SK-N-SH (cell line): ENCODE data around the gene IGF2R. TPM values are rescaled to one million over a fixed set of nuclear protein-coding genes. Genes with fewer than 3 reads are reported as not detected.

ENCODE experiments used
- CTCF ChIA-PET: fragments of 300-600, 350-600 bp; formaldehyde crosslinking; extraction: SDS; loops from one replicate; lab custom pipeline; 2021; lab: Yijun Ruan, JAX
- POLR2A ChIA-PET: fragments of 350-600 bp; sonication (Branson Sonifier 250); formaldehyde crosslinking; extraction: SDS; loops from one replicate; lab custom pipeline; 2020; ENCODE audit warnings: antibody characterized with exemption, inconsistent platforms; lab: Yijun Ruan, JAX
- DNase-seq: peaks from one replicate; pipeline ENCODE4 v3.0.0; 2012
- H2AFZ ChIP-seq: fragments of 200-600 bp; sonication (generic); 2 replicates; pipeline ENCODE4 v1.8.1; 2016; ENCODE audit warnings: antibody characterized with exemption, mild to moderate bottlenecking, low read depth
- H3F3A ChIP-seq: fragments of 200-600 bp; sonication (generic); replicated peaks from 2 replicates; pipeline ENCODE3; 2016; ENCODE audit warnings: antibody characterized with exemption, mild to moderate bottlenecking; ENCODE audit not compliant: insufficient read depth
- H3K27ac ChIP-seq, 2 experiments: fragments of 200-500 bp in 1 of 2; fragments of 200-600 bp in 1 of 2; sonication (Bioruptor generic) in 1 of 2; sonication (generic), shearing (Covaris generic) in 1 of 2; 2 replicates each; pipeline versions ENCODE4 v1.5.1 to v1.6.1; 2014 to 2016; ENCODE audit warnings: low read depth in 2 of 2, inconsistent platforms in 1 of 2, low read length in 1 of 2, mild to moderate bottlenecking in 1 of 2, mixed read lengths in 1 of 2
- H3K27me3 ChIP-seq: fragments of 200-600 bp; sonication (generic), shearing (Covaris generic); 2 replicates; pipeline ENCODE4 v1.6.1; 2016; ENCODE audit warnings: mixed run types; ENCODE audit not compliant: insufficient read depth
- H3K36me3 ChIP-seq, 2 experiments: fragments of 200-500 bp in 1 of 2; fragments of 200-600 bp in 1 of 2; sonication (Bioruptor generic) in 1 of 2; sonication (generic) in 1 of 2; replicated peaks in 1 of 2; 2 replicates each; pipeline versions ENCODE3 to v1.5.1; 2014 to 2016; ENCODE audit warnings: low read length in 1 of 2, mild to moderate bottlenecking in 1 of 2; ENCODE audit not compliant: insufficient read depth in 2 of 2, control insufficient read depth in 1 of 2
- H3K4me1 ChIP-seq, 2 experiments: fragments of 200-500 bp in 1 of 2; fragments of 200-600 bp in 1 of 2; sonication (Bioruptor generic) in 1 of 2; sonication (generic), shearing (Covaris generic) in 1 of 2; 2 replicates each; pipeline versions ENCODE4 v1.5.1 to v1.6.1; 2014 to 2016; ENCODE audit warnings: low read depth in 1 of 2, low read length in 1 of 2, mixed run types in 1 of 2; ENCODE audit not compliant: insufficient read depth in 2 of 2, control insufficient read depth in 1 of 2
- H3K4me2 ChIP-seq: fragments of 200-600 bp; sonication (generic), shearing (Covaris generic); 2 replicates; pipeline ENCODE4 v1.6.1; 2017; ENCODE audit warnings: mixed run types
- H3K4me3 ChIP-seq, 2 experiments: fragments of 200-500 bp in 1 of 2; fragments of 200-600 bp in 1 of 2; sonication (Bioruptor generic) in 1 of 2; sonication (generic), shearing (Covaris generic) in 1 of 2; 2 replicates each; pipeline versions ENCODE4 v1.5.1 to v1.8.1; 2014 to 2016; ENCODE audit warnings: low read depth in 2 of 2, inconsistent platforms in 1 of 2, low read length in 1 of 2, mild to moderate bottlenecking in 1 of 2, mixed read lengths in 1 of 2, moderate library complexity in 1 of 2
- H3K79me2 ChIP-seq: fragments of 200-600 bp; sonication (generic); 2 replicates; pipeline ENCODE4 v1.8.1; 2017; ENCODE audit warnings: mild to moderate bottlenecking; ENCODE audit not compliant: insufficient read depth
- H3K9ac ChIP-seq: fragments of 200-600 bp; sonication (generic); 2 replicates; pipeline ENCODE4 v1.6.1; 2017; ENCODE audit warnings: mixed run types
- H3K9me2 ChIP-seq: fragments of 200-600 bp; sonication (generic); 2 replicates; pipeline ENCODE4 v1.6.1; 2017; ENCODE audit warnings: mixed run types
- H3K9me3 ChIP-seq: fragments of 200-600 bp; sonication (generic); 2 replicates; pipeline ENCODE4 v1.6.1; 2017; ENCODE audit warnings: mixed run types, mild to moderate bottlenecking, moderate library complexity
- H4K20me1 ChIP-seq: fragments of 200-600 bp; sonication (generic); 2 replicates; pipeline ENCODE4 v1.6.1; 2017; ENCODE audit warnings: mild to moderate bottlenecking, mixed run types; ENCODE audit not compliant: insufficient read depth
- CHD2 ChIP-seq: fragments of 150-350 bp; IDR thresholded peaks from 2 replicates; pipeline ENCODE4 v1.6.1; 2018; ENCODE audit warnings: low read length; ENCODE audit not compliant: partially characterized antibody
- CTCF ChIP-seq: fragments of 200-600 bp; sonication (generic); IDR thresholded peaks from 2 replicates; pipeline ENCODE4 v1.6.1; 2017; ENCODE audit warnings: antibody characterized with exemption, mild to moderate bottlenecking, moderate library complexity
- EP300 ChIP-seq, 2 experiments: IDR thresholded peaks; 2 replicates each; pipeline versions ENCODE4 v1.4.0 to v1.6.1; 2012; ENCODE audit warnings: borderline replicate concordance in 1 of 2, low read depth in 1 of 2, low read length in 1 of 2
- FOSL2 ChIP-seq: IDR thresholded peaks from 2 replicates; pipeline ENCODE4 v1.4.0; 2012; ENCODE audit warnings: low read depth, mild to moderate bottlenecking, moderate library complexity, borderline replicate concordance
- FOXM1 ChIP-seq: IDR thresholded peaks from 2 replicates; pipeline ENCODE4 v1.4.0; 2012; ENCODE audit warnings: low read depth, mild to moderate bottlenecking
- GABPA ChIP-seq: IDR thresholded peaks from 2 replicates; pipeline ENCODE4 v1.4.0; 2012; ENCODE audit warnings: low read depth, mild to moderate bottlenecking
- JUND ChIP-seq: IDR thresholded peaks from 2 replicates; pipeline ENCODE4 v1.4.0; 2012
- MEF2A ChIP-seq: IDR thresholded peaks from 2 replicates; pipeline ENCODE4 v1.4.0; 2012; ENCODE audit warnings: low read depth, borderline replicate concordance
- MXI1 ChIP-seq: IDR thresholded peaks from 2 replicates; pipeline ENCODE4 v1.6.1; 2012; ENCODE audit warnings: mild to moderate bottlenecking, low read depth, low read length, improper control_type of control experiment
- RAD21 ChIP-seq: IDR thresholded peaks from 2 replicates; pipeline ENCODE4 v1.6.1; 2012; ENCODE audit warnings: mild to moderate bottlenecking, low read length
- RCOR1 ChIP-seq: fragments of 150-350 bp; IDR thresholded peaks from 2 replicates; pipeline ENCODE4 v1.6.1; 2017; ENCODE audit warnings: antibody characterized with exemption, low read length
- SMC3 ChIP-seq: IDR thresholded peaks from 2 replicates; pipeline ENCODE4 v1.6.1; 2012; ENCODE audit warnings: low read depth, low read length, improper control_type of control experiment
- TAF1 ChIP-seq: IDR thresholded peaks from 2 replicates; pipeline ENCODE4 v1.6.1; 2012; ENCODE audit warnings: low read depth, mild to moderate bottlenecking, low read length, moderate library complexity, borderline replicate concordance
- TCF12 ChIP-seq: IDR thresholded peaks from 2 replicates; pipeline ENCODE4 v1.4.0; 2012
- TEAD4 ChIP-seq: IDR thresholded peaks from 2 replicates; pipeline ENCODE4 v1.4.0; 2012; ENCODE audit warnings: mild to moderate bottlenecking, borderline replicate concordance; ENCODE audit not compliant: insufficient read depth
- USF2 ChIP-seq: fragments of 150-350 bp; IDR thresholded peaks from 2 replicates; pipeline ENCODE4 v1.6.1; 2017; ENCODE audit warnings: antibody characterized with exemption, low read length, low read depth, borderline replicate concordance
- WGBS: methylation state at CpG from one replicate; pipeline ENCODE4 v1.1.6; 2017; ENCODE audit warnings: low lambda C conversion rate; 5-methylcytosine and 5-hydroxymethylcytosine counted together
- polyA plus RNA-seq, 3 experiments: library from polyadenylated mRNA; depleted of rRNA; stranded (reverse); fragments of >200 nt; gene quantifications; 2 replicates each; pipeline ENCODE4 v1.2.3, GENCODE V29; 2012

IGF2R gene
- polyA plus RNA-seq, 1 of the 3 experiments (the other 2 are of a cell fraction), result 45.0 TPM

- Histone ChIP-seq H3F3A (peaks cover 22% of the 10 kb centered on the region), H3K27ac (peak overlapping the region in 1 of 2 experiments; percentile 52; a peak in 1 of 4 replicates), H4K20me1 (0 out of 2 replicates have a peak, but pooled peaks cover 8% of the 10 kb centered on the region), H3K79me2 (no peaks in the 10 kb centered on the region), H3K4me1 (peaks cover 0 to 10% of the 10 kb centered on the region in 2 experiments; a peak in 1 of 4 replicates), H3K9ac (no peak overlapping the region), H2AFZ (no peak overlapping the region), H3K36me3 (peaks cover 34 to 70% of the 10 kb centered on the region in 2 experiments), H3K9me3 (no peaks in the 10 kb centered on the region), H3K27me3 (no peaks in the 10 kb centered on the region), H3K9me2 (no peaks in the 10 kb centered on the region), H3K4me2 (peak overlapping the region; percentile 43; the same call in 1 of the 2 replicates), H3K4me3 (no peak overlapping the region; a peak in 1 of 4 replicates)
- ChIA-PET CTCF (no interaction called here), POLR2A (no interaction called here)
- DNase-seq, result no peak
- no peak for TF ChIP-seq RAD21
- WGBS, result 89% methylated on average over 12 of the region's 12 CpGs
These were observed 73.3 kb downstream of the IGF2R start for GRCh38 chr6:160042014-160042773.

GRCh38 chr6:160042788-160043301, 74.0 kb downstream of the IGF2R start:
- 0 out of 2 replicates have a peak, but pooled peaks cover 8% of the 10 kb centered on the region for H4K20me1 ChIP-seq
- H3K27ac ChIP-seq, result peak overlapping the region in 1 of 2 experiments; percentile 52; a peak in 1 of 4 replicates
- H3K9me2 ChIP-seq, result no peaks in the 10 kb centered on the region
- H3K9ac ChIP-seq, result no peak overlapping the region
- no peak overlapping the region; a peak in 1 of 4 replicates for H3K4me3 ChIP-seq
- H3F3A ChIP-seq, result peaks cover 20% of the 10 kb centered on the region
- no peak overlapping the region for H2AFZ ChIP-seq
- TF ChIP-seq EP300 (IDR thresholded peaks at IDR 0.05; ENCODE audit: borderline replicate concordance in 1 of 2, low read depth in 1 of 2, low read length in 1 of 2), result no peak
- no peak for TF ChIP-seq FOXM1
- no peak for TF ChIP-seq MEF2A
- no peak for TF ChIP-seq CTCF
- no peak for TF ChIP-seq SMC3
- TF ChIP-seq TAF1, result no peak
- no peak for TF ChIP-seq TCF12
- TF ChIP-seq GABPA, result no peak
- no peak for TF ChIP-seq RCOR1
- TF ChIP-seq RAD21, result no peak
- no peak for TF ChIP-seq JUND
- TF ChIP-seq FOSL2, result no peak
- TF ChIP-seq MXI1, result no peak
- no peak for TF ChIP-seq TEAD4
- TF ChIP-seq USF2, result no peak
- TF ChIP-seq CHD2, result no peak
- TF ChIP-seq, all 33 proteins: peak for 0
- 90% methylated on average over 11 of the region's 11 CpGs for whole genome bisulfite sequencing
- H3K4me1 ChIP-seq, result peaks cover 0 to 10% of the 10 kb centered on the region in 2 experiments; a peak in 1 of 4 replicates
- CTCF ChIA-PET, result no interaction called here
- peak overlapping the region; percentile 43; the same call in 1 of the 2 replicates for H3K4me2 ChIP-seq
- H3K9me3 ChIP-seq, result no peaks in the 10 kb centered on the region
- H3K27me3 ChIP-seq, result no peaks in the 10 kb centered on the region
- peaks cover 40 to 76% of the 10 kb centered on the region in 2 experiments for H3K36me3 ChIP-seq
- no peak for DNase-seq
- H3K79me2 ChIP-seq, result no peaks in the 10 kb centered on the region
- POLR2A ChIA-PET, result no interaction called here
